ENCODE data around the gene GDPD5. TPM values are rescaled to one million over a fixed set of nuclear protein-coding genes. Genes with fewer than 3 reads are reported as not detected.
A peak's percentile ranks its signal among the peaks of the same experiment; 100 is the strongest.

GDPD5 gene
- total RNA-seq, 1 donor from 2014 or later = 14.5 TPM

DNA sequence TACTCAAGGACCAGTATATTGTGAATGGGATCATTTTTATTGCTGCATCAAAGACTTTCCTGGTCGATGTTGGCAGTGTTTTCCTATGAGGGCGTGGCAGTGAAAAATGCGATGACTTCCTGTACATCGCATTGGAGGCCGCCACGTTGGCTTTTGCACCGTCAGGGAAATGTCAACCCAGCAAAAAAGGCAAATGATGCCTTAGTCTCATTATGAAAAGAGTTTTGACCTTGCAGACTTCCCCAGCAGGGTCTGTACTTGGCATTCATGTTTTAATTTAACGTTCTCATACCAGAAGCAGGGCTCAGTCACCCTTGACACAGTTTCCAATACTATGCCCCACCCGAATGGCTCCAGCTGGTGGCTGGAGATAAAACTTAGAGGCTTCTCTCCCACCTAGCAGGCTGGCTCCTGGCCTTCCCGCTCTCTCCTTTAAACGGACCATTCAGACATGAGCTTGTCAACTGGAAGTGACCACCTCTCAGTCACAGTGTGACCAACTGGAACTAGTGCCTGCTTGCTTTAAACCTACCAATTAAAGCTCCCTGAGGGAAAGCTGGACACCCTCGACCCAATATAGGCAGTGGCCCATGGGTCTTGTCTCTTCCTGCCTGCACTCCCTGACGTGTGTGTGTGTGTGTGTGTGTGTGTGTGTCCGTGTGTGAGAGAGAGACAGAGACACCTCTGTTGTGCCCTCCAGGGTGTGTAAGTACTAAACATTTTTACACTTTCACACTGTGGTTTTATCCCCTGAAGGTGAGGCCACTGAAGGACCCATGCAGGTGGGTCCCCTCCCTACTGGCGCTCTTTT is 8.7 kb upstream of the GDPD5 start:
- intact Hi-C loops (cut with micrococcal nuclease) = no loop called here
- Mint-ChIP-seq H3K9me3 (no peaks in the 10 kb centered on the region), H3K36me3 (ENCODE audit: low read depth) (no peaks in the 10 kb centered on the region), H3K4me3 (no peak overlapping the region), H3K4me1 (peaks cover 43% of the 10 kb centered on the region), H3K27me3 (no peaks in the 10 kb centered on the region), H3K27ac (no peak overlapping the region)
- no peak for DNase-seq

DNA sequence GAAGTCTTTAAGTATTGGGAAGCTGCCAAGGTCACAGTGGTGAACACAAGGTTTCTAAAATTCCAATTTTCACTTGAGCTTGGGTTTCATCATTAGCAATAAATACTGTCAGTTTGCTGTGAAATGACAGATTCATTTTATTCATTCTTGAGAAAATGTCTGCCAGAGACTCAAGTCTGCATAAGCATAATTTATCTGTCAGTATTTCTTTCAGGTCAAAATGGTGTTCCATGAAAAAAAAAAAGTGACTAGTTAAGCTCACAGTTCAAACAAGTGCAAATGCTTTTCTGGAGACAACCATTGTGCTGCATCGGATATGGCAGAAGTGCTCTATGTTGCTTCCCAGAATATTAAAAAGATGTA is 8.1 kb upstream of the GDPD5 start:
- DNase-seq = no peak
- no peak overlapping the region for H3K4me3 Mint-ChIP-seq
- H3K9me3 Mint-ChIP-seq = no peaks in the 10 kb centered on the region
- H3K27ac Mint-ChIP-seq = no peak overlapping the region
- H3K36me3 Mint-ChIP-seq (ENCODE audit: low read depth) = no peaks in the 10 kb centered on the region
- peaks cover 4% of the 10 kb centered on the region for H3K27me3 Mint-ChIP-seq
- H3K4me1 Mint-ChIP-seq = peaks cover 43% of the 10 kb centered on the region
- intact Hi-C loops (cut with micrococcal nuclease) = no loop called here

DNA sequence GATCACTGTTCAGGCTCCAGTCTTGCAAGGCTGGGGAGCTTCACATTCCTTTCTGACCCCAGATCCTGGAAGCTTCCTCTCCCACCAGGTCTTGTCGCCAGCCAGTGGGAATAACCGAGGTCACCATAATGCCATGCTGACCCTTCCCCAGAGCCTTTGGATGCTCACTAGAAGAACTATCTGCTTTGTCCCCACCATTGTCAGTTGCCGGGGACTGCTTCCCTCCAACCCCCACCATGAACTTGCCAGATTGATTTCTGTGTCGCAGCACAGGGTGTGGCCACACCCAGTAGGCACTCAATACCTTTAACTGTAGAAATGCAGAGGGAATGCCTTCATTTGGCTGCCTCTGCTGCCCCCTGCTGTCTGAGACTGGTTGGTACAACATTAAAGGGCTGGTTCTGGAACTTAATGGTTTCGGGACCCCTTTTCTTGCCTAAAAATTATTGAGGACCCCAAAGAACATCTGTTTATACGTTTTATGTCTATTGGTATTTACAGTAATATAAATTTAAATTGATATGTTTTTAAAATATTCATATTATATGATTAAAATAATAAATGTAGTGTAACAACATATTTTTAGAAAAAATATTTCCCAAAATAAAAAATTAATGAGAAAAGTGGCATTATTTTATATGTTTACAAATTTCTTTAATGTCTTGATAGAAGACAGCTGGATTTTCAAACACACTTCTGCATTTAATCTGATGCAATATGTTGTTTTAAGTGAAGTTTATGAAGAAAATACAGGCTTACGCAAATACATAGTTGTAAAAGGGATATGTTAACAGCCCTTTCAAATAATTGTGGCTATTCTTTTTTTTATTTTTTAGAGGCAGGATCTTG is 6.7 kb upstream of the GDPD5 start:
- H3K4me1 Mint-ChIP-seq = peaks cover 30% of the 10 kb centered on the region
- H3K4me3 Mint-ChIP-seq = peak overlapping the region; percentile 31
- no peaks in the 10 kb centered on the region for H3K36me3 Mint-ChIP-seq (ENCODE audit: low read depth)
- peak; percentile 95 for DNase-seq
- intact Hi-C loops (cut with micrococcal nuclease) = loop anchor here (1.0 kb wide), 2 partner anchors 87 to 144 kb away; no protein-coding TSS in a partner anchor
- peaks cover 11% of the 10 kb centered on the region for H3K27me3 Mint-ChIP-seq
- H3K9me3 Mint-ChIP-seq = no peaks in the 10 kb centered on the region
- no peak overlapping the region for H3K27ac Mint-ChIP-seq

DNA sequence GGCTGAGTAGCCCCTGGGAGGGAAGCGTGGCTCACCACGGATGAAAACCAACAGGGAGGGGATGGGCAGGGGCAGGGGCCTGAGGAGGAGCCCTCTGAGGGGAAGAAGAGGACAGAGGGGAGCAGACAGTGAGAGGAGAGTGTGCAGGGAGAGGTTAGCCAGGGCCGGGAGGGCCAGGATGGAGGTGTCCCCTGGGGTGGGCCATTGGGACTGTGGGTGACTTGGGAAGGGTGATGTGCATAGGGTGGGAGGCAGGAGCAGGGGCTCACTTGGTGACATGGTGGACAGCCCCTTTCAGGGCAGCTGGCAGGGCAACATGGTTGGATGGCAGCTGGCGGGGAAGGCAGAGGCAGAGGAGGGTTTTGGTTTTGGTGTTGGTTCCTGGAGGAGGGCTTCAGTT is 5.6 kb upstream of the GDPD5 start:
- Mint-ChIP-seq H3K27me3 (peaks cover 13% of the 10 kb centered on the region), H3K9me3 (no peaks in the 10 kb centered on the region), H3K27ac (no peak overlapping the region), H3K4me1 (peaks cover 22% of the 10 kb centered on the region), H3K4me3 (no peak overlapping the region), H3K36me3 (ENCODE audit: low read depth) (no peaks in the 10 kb centered on the region)
- intact Hi-C loops (cut with micrococcal nuclease) = no loop called here
- DNase-seq = no peak

DNA sequence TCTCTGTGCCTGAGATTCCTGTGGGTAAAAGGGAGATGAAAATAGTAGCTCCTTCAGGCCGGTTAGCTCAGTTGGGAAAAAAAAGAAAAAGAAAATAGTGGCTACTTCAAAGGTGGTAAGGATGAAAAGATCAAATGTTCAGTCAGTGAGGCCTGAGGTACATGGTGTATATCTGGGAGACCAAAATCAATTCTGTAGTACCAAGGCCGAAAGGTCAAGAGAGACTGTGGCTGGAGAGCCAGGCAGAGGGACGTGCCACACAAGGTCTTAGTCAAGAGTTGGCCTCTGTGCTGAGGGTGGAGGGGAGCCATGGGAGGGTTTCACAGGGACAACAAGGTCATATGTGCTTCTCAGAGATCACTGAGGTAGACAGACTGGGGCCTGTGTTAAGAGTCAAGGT is 4.8 kb upstream of the GDPD5 start:
- DNase-seq = no peak
- H3K4me1 Mint-ChIP-seq = peaks cover 19% of the 10 kb centered on the region
- H3K9me3 Mint-ChIP-seq = no peaks in the 10 kb centered on the region
- no peaks in the 10 kb centered on the region for H3K36me3 Mint-ChIP-seq (ENCODE audit: low read depth)
- H3K27ac Mint-ChIP-seq = no peak overlapping the region
- intact Hi-C loops (cut with micrococcal nuclease) = no loop called here
- no peak overlapping the region for H3K4me3 Mint-ChIP-seq
- peaks cover 13% of the 10 kb centered on the region for H3K27me3 Mint-ChIP-seq

DNA sequence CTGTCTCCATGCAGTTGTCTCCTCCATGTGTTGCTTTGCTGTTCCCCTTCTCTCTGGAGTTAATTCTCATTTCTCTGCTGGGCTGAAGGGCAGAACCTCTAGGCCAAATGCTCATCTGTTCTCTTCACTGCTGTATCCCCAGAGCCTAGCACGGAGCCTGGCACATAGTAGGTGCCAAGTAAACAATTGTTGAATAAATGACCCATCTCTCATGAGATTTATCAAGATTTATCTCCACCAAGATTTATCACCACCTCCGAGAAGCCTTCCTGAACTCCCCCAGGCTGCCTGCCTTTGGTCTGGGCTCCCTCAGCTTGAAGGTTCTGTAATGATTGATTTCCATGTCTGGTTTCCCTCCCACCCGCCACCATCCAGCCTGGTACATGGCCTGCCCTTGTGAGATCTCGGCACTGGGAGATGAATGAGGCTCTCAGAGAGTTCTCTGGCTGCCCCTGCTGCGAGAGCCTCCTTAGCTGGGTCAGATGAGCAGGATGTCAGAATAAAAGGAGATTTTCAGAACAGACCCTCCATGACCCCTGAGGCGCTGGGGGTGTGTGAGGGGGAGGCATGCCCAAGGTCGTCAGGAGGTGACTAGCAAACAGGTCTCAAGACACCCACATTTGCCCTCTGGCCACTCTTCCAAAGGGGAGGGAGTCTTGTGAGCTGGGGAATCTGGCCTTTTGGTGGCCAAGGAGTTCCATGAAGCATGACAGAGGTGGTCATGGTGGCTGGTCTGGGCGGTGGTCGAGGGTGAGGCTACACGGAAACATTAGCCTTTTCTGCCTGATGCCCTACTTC is 2.4 kb upstream of the GDPD5 start:
- intact Hi-C loops (cut with micrococcal nuclease) = loop anchor here (2.0 kb wide), 2 partner anchors 35 to 53 kb away; partner anchors contain the start of gene SERPINH1
- Mint-ChIP-seq H3K27me3 (peaks cover 27% of the 10 kb centered on the region), H3K4me1 (peaks cover 29% of the 10 kb centered on the region), H3K9me3 (no peaks in the 10 kb centered on the region), H3K4me3 (peak overlapping the region; percentile 85), H3K36me3 (ENCODE audit: low read depth) (no peaks in the 10 kb centered on the region), H3K27ac (no peak overlapping the region)
- DNase-seq = no peak

DNA sequence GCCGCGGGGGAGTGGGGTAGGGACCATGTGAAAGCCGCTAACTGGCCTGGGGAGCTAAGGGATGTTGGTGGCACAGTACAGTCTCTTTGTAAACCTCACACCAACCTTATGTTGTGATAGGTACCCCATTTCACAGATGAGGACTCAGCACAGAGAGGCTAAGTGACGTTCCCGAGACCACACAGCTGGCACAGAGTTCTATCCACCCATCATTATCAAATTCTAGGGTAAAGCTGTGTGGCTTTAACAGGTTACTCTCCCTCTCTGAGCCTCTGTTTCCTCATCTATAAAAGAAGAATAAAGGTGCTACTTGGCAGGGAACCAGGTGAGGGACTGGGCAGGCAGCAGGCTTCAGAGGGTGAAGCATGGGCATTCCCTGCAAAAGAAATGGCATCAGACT is 1.4 kb upstream of the GDPD5 start:
- H3K4me3 Mint-ChIP-seq = peak overlapping the region; percentile 85
- H3K9me3 Mint-ChIP-seq = no peaks in the 10 kb centered on the region
- peaks cover 27% of the 10 kb centered on the region for H3K4me1 Mint-ChIP-seq
- intact Hi-C loops (cut with micrococcal nuclease) = loop anchor here (2.0 kb wide), 2 partner anchors 36 to 52 kb away; partner anchors contain the start of gene SERPINH1
- H3K27ac Mint-ChIP-seq = peak overlapping the region; percentile 52
- H3K27me3 Mint-ChIP-seq = peaks cover 27% of the 10 kb centered on the region
- H3K36me3 Mint-ChIP-seq (ENCODE audit: low read depth) = no peaks in the 10 kb centered on the region
- no peak for DNase-seq

DNA sequence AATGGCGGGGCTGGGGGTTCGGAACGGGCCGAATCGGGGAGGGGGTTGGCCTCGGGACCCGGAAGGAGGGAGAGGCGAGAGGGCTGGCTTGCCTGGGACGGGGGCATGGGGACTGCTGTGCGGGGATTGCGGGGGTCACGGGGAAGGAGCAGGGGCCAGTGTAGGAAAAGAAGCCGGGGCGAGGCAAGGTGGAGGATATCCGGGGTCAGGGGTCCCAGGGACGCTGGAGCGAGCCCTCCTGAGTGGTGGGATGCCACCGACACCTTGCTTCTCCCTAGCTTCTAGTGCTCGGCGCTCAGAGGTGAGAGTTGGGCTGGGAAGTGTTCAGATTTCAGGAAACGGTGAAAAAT is 426 bp upstream of the GDPD5 start:
- Mint-ChIP-seq H3K4me3 (peak overlapping the region; percentile 85), H3K27ac (peak overlapping the region; percentile 78)
- intact Hi-C loops (cut with micrococcal nuclease) = loop anchor here (2.0 kb wide), 2 partner anchors 37 to 51 kb away; partner anchors contain the start of gene SERPINH1

DNA sequence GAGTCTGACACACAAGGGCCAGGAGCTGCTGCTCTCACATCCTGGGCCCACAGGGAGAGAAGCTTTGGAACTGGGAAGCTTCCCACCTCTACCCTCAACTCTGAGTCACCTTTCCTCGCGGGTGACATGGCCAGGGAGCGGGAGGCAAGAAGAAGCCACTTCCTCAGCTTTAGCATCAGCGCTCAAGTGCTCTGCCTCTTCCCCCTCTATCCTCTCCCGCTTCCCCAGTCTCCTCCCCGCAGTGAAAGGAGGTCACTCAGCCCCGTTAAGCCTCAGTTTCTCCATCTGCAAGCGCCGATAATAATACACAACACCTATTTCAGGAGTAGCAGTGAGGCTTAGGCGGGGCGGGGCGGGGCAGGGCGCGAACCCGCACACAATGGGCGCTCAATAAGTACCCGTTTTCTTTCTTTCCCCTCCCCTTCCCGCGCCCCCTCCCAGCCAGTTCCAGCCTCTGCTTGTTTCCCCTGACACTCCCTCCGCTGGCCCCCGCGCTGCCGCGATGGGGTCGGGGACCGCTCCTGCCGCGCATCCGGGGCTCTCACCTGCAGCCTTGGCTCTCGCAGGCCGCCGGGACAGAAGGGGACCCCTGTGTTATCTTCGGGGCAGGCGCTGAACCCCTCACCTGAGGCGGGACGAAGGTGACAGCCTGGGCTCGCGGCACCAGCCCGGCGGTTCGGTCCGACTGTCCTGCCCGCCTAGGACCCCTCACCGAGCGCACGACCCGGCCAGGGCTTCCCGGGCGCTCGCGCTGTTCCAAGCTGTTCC is 892 bp downstream of the GDPD5 start:
- peak overlapping the region; percentile 80 for H3K4me3 Mint-ChIP-seq
- peak; percentile 81 for DNase-seq
- no peak overlapping the region for H3K27ac Mint-ChIP-seq
- peaks cover 27% of the 10 kb centered on the region for H3K27me3 Mint-ChIP-seq
- peaks cover 15% of the 10 kb centered on the region for H3K4me1 Mint-ChIP-seq
- H3K36me3 Mint-ChIP-seq (ENCODE audit: low read depth) = no peaks in the 10 kb centered on the region
- intact Hi-C loops (cut with micrococcal nuclease) = loop anchor here (2.0 kb wide), 1 partner anchor 32 kb away; no protein-coding TSS in a partner anchor
- H3K9me3 Mint-ChIP-seq = no peaks in the 10 kb centered on the region

More for the DNA sequence above, 426 bp upstream of the GDPD5 start:
- peaks cover 27% of the 10 kb centered on the region for H3K27me3 Mint-ChIP-seq
- peaks cover 17% of the 10 kb centered on the region for H3K4me1 Mint-ChIP-seq
- no peaks in the 10 kb centered on the region for H3K36me3 Mint-ChIP-seq (ENCODE audit: low read depth)
- H3K9me3 Mint-ChIP-seq = no peaks in the 10 kb centered on the region
- DNase-seq = no peak

DNA sequence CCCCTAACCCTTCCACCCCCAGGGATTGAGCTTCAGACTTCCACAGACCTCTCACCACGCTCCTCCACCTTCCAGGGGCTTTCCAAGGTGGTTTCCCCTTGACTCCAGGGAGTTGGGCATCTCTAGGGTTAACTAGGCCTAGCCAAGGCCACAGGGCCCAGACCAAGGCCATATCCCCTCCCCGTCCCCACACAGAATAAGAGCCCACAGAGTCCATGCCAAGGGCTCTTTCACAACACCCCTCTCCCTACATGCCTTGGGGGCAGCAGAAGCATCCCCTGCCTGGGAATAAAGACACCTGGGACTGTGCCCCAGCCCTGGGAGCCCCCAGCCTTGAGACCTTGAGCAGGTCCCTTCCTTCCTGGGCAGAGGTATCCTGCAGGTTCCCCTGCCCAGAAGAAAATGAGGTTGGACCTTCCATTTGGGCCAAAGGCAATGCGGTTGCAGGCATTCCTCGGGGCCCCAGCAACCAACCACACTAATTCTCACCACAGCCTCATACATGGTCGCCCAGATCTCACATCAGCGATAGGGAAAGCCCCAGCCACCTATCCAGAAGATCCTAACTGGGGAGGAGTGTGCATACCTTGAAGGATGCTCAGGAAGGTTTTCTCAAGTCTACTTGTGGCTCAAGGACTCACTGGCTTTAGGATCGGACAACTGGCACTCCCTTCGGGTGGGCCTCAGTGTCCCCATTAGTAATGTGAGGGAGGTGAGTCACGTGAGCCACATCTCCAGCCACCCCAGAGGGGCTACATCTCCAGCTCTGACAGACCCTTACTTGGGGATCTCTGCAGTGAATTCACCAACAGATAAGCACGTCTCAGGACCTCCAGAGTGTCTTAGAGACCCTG is 1.7 kb downstream of the GDPD5 start:
- no peak for DNase-seq
- Mint-ChIP-seq H3K4me3 (peak overlapping the region; percentile 80), H3K36me3 (ENCODE audit: low read depth) (no peaks in the 10 kb centered on the region), H3K9me3 (no peaks in the 10 kb centered on the region), H3K4me1 (peaks cover 17% of the 10 kb centered on the region), H3K27me3 (peaks cover 25% of the 10 kb centered on the region), H3K27ac (no peak overlapping the region)
- intact Hi-C loops (cut with micrococcal nuclease) = loop anchor here (2.0 kb wide), 1 partner anchor 31 kb away; no protein-coding TSS in a partner anchor

DNA sequence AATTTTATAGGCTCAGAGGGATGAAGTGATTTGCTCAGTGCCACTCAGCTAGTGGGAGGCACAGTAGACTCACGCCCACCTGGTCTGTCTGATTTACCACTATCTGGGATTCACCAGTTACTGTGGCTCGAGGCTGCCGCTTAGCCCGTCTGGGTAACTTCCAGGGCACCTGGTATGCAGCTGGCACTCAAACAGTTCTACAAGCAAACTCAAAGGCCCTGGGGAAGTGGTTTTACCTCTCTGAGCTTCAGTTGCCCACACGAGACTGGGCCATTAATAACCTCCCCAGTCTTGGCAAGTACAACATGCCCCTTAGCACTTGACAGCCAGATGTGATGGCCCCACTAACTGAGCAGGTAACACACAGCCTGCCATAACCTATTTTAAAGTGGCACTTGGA is 2.6 kb downstream of the GDPD5 start:
- Mint-ChIP-seq H3K27ac (no peak overlapping the region), H3K9me3 (no peaks in the 10 kb centered on the region), H3K4me1 (peaks cover 17% of the 10 kb centered on the region), H3K36me3 (ENCODE audit: low read depth) (no peaks in the 10 kb centered on the region), H3K27me3 (peaks cover 20% of the 10 kb centered on the region), H3K4me3 (no peak overlapping the region)
- intact Hi-C loops (cut with micrococcal nuclease) = no loop called here
- DNase-seq = no peak

DNA sequence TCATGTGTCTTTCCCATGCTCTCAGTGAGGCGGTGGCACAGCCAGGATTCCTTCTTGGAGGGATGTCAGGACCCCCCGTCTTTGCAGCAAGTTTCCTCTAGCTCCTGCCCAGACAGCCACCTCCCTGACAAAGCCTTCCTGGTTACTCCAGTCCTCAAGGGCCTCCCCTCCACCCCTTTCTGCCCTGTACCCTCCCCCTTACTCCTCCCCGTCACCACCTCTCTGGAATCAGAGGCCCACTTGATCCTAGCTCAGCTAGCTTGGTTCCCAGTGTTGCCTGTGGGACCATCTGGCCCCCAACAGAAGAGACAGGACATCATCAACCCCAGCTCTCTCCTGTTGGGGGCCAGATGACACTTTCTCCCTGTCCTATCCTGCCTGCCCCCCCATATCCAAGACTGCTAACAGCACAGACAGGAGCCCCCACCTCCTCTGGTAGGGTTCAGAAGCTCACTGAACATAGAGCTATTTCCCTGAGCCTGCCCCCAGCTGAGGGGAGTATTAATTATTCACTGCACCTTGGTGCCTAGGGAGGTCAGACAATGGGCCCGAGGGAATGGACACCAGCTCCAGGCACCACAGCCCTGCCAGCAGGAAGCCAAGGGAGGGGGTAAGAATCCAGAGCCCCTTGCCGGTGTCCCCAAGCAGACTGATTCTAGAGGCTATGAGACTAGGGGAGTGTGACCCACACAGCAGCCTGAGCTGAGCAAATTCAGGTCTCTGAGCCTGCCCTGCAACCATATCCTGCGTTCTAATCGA is 3.3 kb downstream of the GDPD5 start:
- Mint-ChIP-seq H3K4me1 (peaks cover 20% of the 10 kb centered on the region), H3K4me3 (no peak overlapping the region)
- intact Hi-C loops (cut with micrococcal nuclease) = no loop called here

More for the DNA sequence above, 3.3 kb downstream of the GDPD5 start:
- Mint-ChIP-seq H3K36me3 (ENCODE audit: low read depth) (no peaks in the 10 kb centered on the region), H3K9me3 (no peaks in the 10 kb centered on the region), H3K27me3 (peaks cover 16% of the 10 kb centered on the region), H3K27ac (no peak overlapping the region)
- DNase-seq = no peak
